Measurements from ENCODE around the gene MLST8.

DNA sequence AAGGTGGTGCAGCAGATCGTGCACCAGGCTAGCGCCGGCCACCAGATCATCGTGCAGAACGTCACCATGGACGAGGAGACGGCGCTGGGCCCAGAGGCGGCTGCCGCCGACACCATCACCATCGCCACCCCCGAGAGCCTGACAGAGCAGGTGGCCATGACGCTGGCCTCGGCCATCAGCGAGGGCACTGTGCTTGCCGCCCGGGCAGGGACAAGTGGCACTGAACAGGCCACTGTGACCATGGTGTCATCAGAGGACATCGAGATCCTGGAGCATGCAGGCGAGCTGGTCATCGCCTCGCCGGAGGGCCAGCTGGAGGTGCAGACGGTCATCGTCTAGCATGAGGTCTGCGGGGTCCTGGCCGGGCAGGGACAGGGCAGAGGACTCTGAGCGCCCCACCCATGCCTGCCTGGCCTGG, 30.0 kb downstream of the MLST8 start:
- TF ChIP-seq, protein P1, sequence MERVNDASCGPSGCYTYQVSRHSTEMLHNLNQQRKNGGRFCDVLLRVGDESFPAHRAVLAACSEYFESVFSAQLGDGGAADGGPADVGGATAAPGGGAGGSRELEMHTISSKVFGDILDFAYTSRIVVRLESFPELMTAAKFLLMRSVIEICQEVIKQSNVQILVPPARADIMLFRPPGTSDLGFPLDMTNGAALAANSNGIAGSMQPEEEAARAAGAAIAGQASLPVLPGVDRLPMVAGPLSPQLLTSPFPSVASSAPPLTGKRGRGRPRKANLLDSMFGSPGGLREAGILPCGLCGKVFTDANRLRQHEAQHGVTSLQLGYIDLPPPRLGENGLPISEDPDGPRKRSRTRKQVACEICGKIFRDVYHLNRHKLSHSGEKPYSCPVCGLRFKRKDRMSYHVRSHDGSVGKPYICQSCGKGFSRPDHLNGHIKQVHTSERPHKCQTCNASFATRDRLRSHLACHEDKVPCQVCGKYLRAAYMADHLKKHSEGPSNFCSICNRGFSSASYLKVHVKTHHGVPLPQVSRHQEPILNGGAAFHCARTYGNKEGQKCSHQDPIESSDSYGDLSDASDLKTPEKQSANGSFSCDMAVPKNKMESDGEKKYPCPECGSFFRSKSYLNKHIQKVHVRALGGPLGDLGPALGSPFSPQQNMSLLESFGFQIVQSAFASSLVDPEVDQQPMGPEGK (tag by site-specific recombination; IDR thresholded peaks at IDR 0.05) = no peak
- TF ChIP-seq, protein P2, sequence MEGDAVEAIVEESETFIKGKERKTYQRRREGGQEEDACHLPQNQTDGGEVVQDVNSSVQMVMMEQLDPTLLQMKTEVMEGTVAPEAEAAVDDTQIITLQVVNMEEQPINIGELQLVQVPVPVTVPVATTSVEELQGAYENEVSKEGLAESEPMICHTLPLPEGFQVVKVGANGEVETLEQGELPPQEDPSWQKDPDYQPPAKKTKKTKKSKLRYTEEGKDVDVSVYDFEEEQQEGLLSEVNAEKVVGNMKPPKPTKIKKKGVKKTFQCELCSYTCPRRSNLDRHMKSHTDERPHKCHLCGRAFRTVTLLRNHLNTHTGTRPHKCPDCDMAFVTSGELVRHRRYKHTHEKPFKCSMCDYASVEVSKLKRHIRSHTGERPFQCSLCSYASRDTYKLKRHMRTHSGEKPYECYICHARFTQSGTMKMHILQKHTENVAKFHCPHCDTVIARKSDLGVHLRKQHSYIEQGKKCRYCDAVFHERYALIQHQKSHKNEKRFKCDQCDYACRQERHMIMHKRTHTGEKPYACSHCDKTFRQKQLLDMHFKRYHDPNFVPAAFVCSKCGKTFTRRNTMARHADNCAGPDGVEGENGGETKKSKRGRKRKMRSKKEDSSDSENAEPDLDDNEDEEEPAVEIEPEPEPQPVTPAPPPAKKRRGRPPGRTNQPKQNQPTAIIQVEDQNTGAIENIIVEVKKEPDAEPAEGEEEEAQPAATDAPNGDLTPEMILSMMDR (tag by site-specific recombination; IDR thresholded peaks at IDR 0.05) = no peak

All from HEK293 (cell line).